Natural killer cell (primary cell): ENCODE data around the gene HIC1. TPM values are rescaled to one million over a fixed set of nuclear protein-coding genes. Genes with fewer than 3 reads are reported as not detected.

Experiments used
- ATAC-seq, 3 donors: fragments of 150-1000 bp in 2 of 3; fragments of 200-7000 bp in 1 of 3; cut with Tn5 transposase; 1 replicate in 1 of 3; 2 replicates in 2 of 3; pipeline ENCODE4 v1.10.0; 2021; ENCODE audit warnings: mild to moderate bottlenecking in 2 of 3, moderate library complexity in 2 of 3
- DNase-seq, 2 donors: peaks; one replicate each; pipeline versions ENCODE4 v3.0.0 to v3.0.0-alpha.2; 2013 to 2021; ENCODE audit warnings: mixed read lengths in 1 of 2
- H3K27ac ChIP-seq: one replicate; pipeline ENCODE4 v1.5.1; 2013; ENCODE audit warnings: mild to moderate bottlenecking, low read length
- H3K27me3 ChIP-seq: one replicate; pipeline ENCODE4 v1.6.1; 2013; ENCODE audit warnings: low read length; ENCODE audit not compliant: control insufficient read depth, insufficient read depth
- H3K36me3 ChIP-seq: one replicate; pipeline ENCODE4 v1.6.1; 2013; ENCODE audit warnings: low read length; ENCODE audit not compliant: control insufficient read depth, insufficient read depth
- H3K4me1 ChIP-seq: one replicate; pipeline ENCODE4 v1.6.1; 2013; ENCODE audit warnings: low read length; ENCODE audit not compliant: control insufficient read depth, insufficient read depth
- H3K4me3 ChIP-seq: one replicate; pipeline ENCODE4 v1.5.1; 2013; ENCODE audit warnings: low read length
- H3K9me3 ChIP-seq: one replicate; pipeline ENCODE4 v1.6.1; 2013; ENCODE audit warnings: low read length; ENCODE audit not compliant: control insufficient read depth, insufficient read depth
- H3K27ac Mint-ChIP-seq, 2 donors: one replicate each; pipeline ENCODE4 v1.8.0; 2022; ENCODE audit warnings: mild to moderate bottlenecking in 2 of 2, mixed read lengths in 2 of 2, moderate library complexity in 1 of 2
- H3K27me3 Mint-ChIP-seq, 2 donors: one replicate each; pipeline ENCODE4 v1.8.0; 2022; ENCODE audit warnings: low read depth in 2 of 2, mixed read lengths in 2 of 2
- H3K36me3 Mint-ChIP-seq: one replicate; pipeline ENCODE4 v1.8.0; 2022; ENCODE audit warnings: mixed read lengths
- H3K4me1 Mint-ChIP-seq, 2 donors: one replicate each; pipeline ENCODE4 v1.8.0; 2022; ENCODE audit warnings: mixed read lengths in 2 of 2
- H3K4me3 Mint-ChIP-seq: one replicate; pipeline ENCODE4 v1.8.0; 2022; ENCODE audit warnings: mild to moderate bottlenecking, moderate library complexity, mixed read lengths
- H3K9me3 Mint-ChIP-seq, 2 donors: one replicate each; pipeline ENCODE4 v1.8.0; 2022; ENCODE audit warnings: mixed read lengths in 2 of 2
- CTCF ChIP-seq: fragments of 200-600 bp; IDR thresholded peaks from one replicate; pipeline ENCODE4 v1.8.0; 2022; ENCODE audit warnings: antibody characterized with exemption
- WGBS: methylation state at CpG from one replicate; pipeline ENCODE4 v1.1.7; 2013; ENCODE audit warnings: missing lambda C conversion rate; ENCODE audit not compliant: insufficient coverage; 5-methylcytosine and 5-hydroxymethylcytosine counted together
- intact Hi-C: fragments of 100-400 bp; cut with micrococcal nuclease; formaldehyde crosslinking; loops from one replicate; pipeline ENCODE4 v1.14.2; 2022
- total RNA-seq, 4 donors: library from RNA; stranded (reverse); fragments of 120-200 nt in 1 of 4; gene quantifications; one replicate each; pipeline versions ENCODE4 v1.2.3 to v1.2.4, GENCODE V29; 2013 to 2022

Gene HIC1
- total RNA-seq, 3 donors from 2014 or later (not counting 1 experiment from before 2014, with no cell fraction given), result 19.2 to 26.4 (median 20.7) TPM

DNA sequence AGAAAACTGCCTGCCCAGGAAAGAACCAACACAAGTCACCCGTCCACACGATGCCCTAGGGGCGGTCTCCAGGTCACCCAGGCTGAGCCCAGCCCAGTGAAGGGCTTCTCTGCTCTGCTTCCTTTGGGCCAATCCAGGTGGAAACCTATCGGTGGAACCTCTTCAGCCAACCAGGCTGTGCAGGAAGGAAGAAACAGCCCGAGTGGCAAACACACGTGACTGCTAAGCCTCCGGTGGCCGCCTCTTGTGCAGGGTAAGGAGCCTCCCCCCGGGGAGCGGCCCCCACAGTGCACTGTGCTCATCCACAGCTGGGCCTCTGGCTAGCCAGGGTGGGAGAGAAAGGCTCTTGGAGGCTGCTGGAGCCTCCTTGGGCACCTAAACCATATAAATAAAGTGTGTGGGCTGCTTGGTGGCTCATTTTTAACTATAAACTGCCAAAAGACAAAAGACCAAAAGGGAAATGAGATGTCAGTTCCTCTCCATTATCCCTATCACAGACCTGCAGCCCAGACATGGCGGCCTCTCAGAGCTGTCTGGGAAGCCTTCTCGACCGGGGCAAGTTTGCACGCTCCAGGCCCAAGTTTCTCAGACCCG, 32.2 kb upstream of the HIC1 start:
- H3K4me1 Mint-ChIP-seq, result peaks cover 8 to 16% of the 10 kb centered on the region in 2 donors
- no peak for ATAC-seq
- Histone ChIP-seq H3K4me1 (peaks cover 26% of the 10 kb centered on the region), H3K36me3 (no peaks in the 10 kb centered on the region), H3K4me3 (no peak overlapping the region), H3K27ac (no peak overlapping the region), H3K9me3 (no peaks in the 10 kb centered on the region), H3K27me3 (peaks cover 20% of the 10 kb centered on the region)
- WGBS, result 37% methylated on average over 15 of the region's 15 CpGs
- H3K27ac Mint-ChIP-seq, result no peak overlapping the region
- H3K27me3 Mint-ChIP-seq, result peaks cover 45 to 47% of the 10 kb centered on the region in 2 donors
- no peaks in the 10 kb centered on the region for H3K36me3 Mint-ChIP-seq
- peak in 1 of 2 donors; percentile 34 for DNase-seq
- intact Hi-C loops, result loop anchor here (10.0 kb wide), 1 partner anchor 118 kb away; no protein-coding TSS in a partner anchor
- H3K9me3 Mint-ChIP-seq, result no peaks in the 10 kb centered on the region
- peak overlapping the region; percentile 68 for H3K4me3 Mint-ChIP-seq
- no peak for TF ChIP-seq CTCF

- Histone ChIP-seq H3K27me3 (peaks cover 20% of the 10 kb centered on the region), H3K9me3 (no peaks in the 10 kb centered on the region), H3K36me3 (no peaks in the 10 kb centered on the region), H3K4me3 (no peak overlapping the region), H3K27ac (no peak overlapping the region), H3K4me1 (peaks cover 26% of the 10 kb centered on the region)
- intact Hi-C loops, result loop anchor here (10.0 kb wide), 1 partner anchor 118 kb away; no protein-coding TSS in a partner anchor
- 51% methylated on average over 14 of the region's 16 CpGs for WGBS
- no peak for TF ChIP-seq CTCF
- no peak overlapping the region for H3K27ac Mint-ChIP-seq
- DNase-seq (no peak), ATAC-seq (no peak)
- peaks cover 42 to 47% of the 10 kb centered on the region in 2 donors for H3K27me3 Mint-ChIP-seq
- no peaks in the 10 kb centered on the region for H3K36me3 Mint-ChIP-seq
- H3K4me1 Mint-ChIP-seq, result peaks cover 8 to 16% of the 10 kb centered on the region in 2 donors
- peak overlapping the region; percentile 68 for H3K4me3 Mint-ChIP-seq
- H3K9me3 Mint-ChIP-seq, result no peaks in the 10 kb centered on the region
These were observed 31.6 kb upstream of the HIC1 start for GRCh38 chr17:2023256-2023655.

DNA sequence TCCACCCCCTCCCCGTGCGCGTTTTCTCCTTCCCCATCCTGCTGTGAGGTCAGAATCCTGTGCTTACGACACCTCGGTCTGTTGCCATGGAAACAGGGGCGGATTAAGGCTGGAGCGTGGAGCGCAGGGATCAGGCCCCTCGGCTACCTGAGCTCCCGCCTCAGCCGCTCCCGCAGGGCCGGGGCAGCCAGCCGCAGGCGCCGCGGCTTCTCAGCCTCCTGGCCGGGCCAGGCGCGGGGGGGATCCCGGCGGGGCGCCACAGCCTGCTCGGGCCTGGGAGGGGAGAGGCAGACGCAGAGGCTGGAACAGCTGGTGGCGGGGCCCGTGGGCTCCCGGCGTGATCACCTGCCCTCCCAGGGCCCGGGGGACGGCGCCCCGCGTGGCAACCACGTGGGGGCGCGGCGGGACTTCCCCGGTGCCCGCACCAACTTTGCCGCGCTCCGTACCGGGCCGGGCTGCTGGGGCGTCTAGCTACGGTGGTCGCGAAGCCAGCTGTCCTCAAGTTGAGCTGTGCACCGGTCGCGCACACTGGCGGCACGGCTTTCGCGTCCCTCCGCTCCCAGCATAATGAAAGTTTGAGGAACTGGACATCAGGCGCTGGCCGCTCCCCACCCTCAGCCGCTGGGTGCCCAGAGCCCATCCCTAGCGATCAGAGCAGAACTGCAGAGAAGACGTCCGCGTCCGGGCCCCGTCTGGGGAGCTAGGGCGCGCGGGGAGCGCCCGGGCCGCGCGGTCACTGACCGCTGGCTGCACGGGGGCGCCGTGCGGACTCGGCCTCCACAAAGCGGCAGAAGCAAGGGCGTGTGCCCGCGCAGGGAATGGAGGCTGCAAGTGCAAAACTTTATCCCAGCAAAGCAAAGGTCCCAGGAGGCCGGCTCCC, 31.0 kb upstream of the HIC1 start:
- Mint-ChIP-seq H3K36me3 (no peaks in the 10 kb centered on the region), H3K4me1 (peaks cover 8 to 16% of the 10 kb centered on the region in 2 donors), H3K27ac (no peak overlapping the region), H3K27me3 (peaks cover 41 to 53% of the 10 kb centered on the region in 2 donors), H3K9me3 (no peaks in the 10 kb centered on the region), H3K4me3 (peak overlapping the region; percentile 86)
- ATAC-seq (peak; percentile 25 to 59 (median 35)), DNase-seq (peak in 1 of 2 donors; percentile 70)
- intact Hi-C loops, result loop anchor here (10.0 kb wide), 1 partner anchor 119 kb away; no protein-coding TSS in a partner anchor
- no peak for TF ChIP-seq CTCF
- Histone ChIP-seq H3K4me3 (peak overlapping the region; percentile 12), H3K9me3 (no peaks in the 10 kb centered on the region), H3K27ac (no peak overlapping the region), H3K27me3 (peaks cover 20% of the 10 kb centered on the region), H3K4me1 (peaks cover 26% of the 10 kb centered on the region), H3K36me3 (no peaks in the 10 kb centered on the region)
- 1% methylated on average over 83 of the region's 85 CpGs for WGBS
